HEK293 (cell line): ENCODE results near the gene KDM3B.

Experiments used
- BCL6B ChIP-seq: fragments of 450-650 bp; formaldehyde crosslinking; IDR thresholded peaks from 2 replicates; pipeline ENCODE4 v1.5.1; 2017; ENCODE audit warnings: missing biosample characterization, missing genetic modification characterization
- GLI2 ChIP-seq: fragments of 450-650 bp; formaldehyde crosslinking; IDR thresholded peaks from 2 replicates; pipeline ENCODE4; 2017; ENCODE audit warnings: missing biosample characterization, missing genetic modification characterization, low read depth, borderline replicate concordance
- GLIS2 ChIP-seq: fragments of 450-650 bp; formaldehyde crosslinking; IDR thresholded peaks from 2 replicates; pipeline ENCODE4 v1.5.1; 2016; ENCODE audit warnings: missing biosample characterization, missing genetic modification characterization
- HIC1 ChIP-seq: fragments of 450-650 bp; formaldehyde crosslinking; IDR thresholded peaks from 2 replicates; pipeline ENCODE4 v1.5.1; 2016; ENCODE audit warnings: missing biosample characterization, missing genetic modification characterization
- KLF1 ChIP-seq: fragments of 450-650 bp; formaldehyde crosslinking; IDR thresholded peaks from 2 replicates; pipeline ENCODE4 v1.5.1; 2016; ENCODE audit warnings: missing biosample characterization, missing genetic modification characterization
- ZBTB10 ChIP-seq: fragments of 450-650 bp; formaldehyde crosslinking; IDR thresholded peaks from 2 replicates; pipeline ENCODE4 v1.5.1; 2016; ENCODE audit warnings: missing biosample characterization, missing genetic modification characterization
- ZBTB26 ChIP-seq: fragments of 450-650 bp; formaldehyde crosslinking; optimal IDR thresholded peaks from 2 replicates; pipeline ENCODE3; 2016; ENCODE audit warnings: missing biosample characterization, mild to moderate bottlenecking, missing genetic modification characterization
- ZBTB8A ChIP-seq: fragments of 450-650 bp; formaldehyde crosslinking; IDR thresholded peaks from 2 replicates; pipeline ENCODE4 v1.5.1; 2016; ENCODE audit warnings: missing biosample characterization, missing genetic modification characterization
- ZIC2 ChIP-seq: fragments of 450-650 bp; formaldehyde crosslinking; IDR thresholded peaks from 2 replicates; pipeline ENCODE4 v1.5.1; 2016; ENCODE audit warnings: missing biosample characterization, missing genetic modification characterization
- ZNF10 ChIP-seq: fragments of 450-650 bp; formaldehyde crosslinking; IDR thresholded peaks from 2 replicates; pipeline ENCODE4 v1.5.1; 2017; ENCODE audit warnings: missing biosample characterization, missing genetic modification characterization
- ZNF132 ChIP-seq: fragments of 450-650 bp; formaldehyde crosslinking; IDR thresholded peaks from 2 replicates; pipeline ENCODE4 v1.5.1; 2017; ENCODE audit warnings: missing biosample characterization, missing genetic modification characterization, borderline replicate concordance
- ZNF157 ChIP-seq: fragments of 450-650 bp; formaldehyde crosslinking; IDR thresholded peaks from 2 replicates; pipeline ENCODE4 v1.5.1; 2016; ENCODE audit warnings: missing biosample characterization, missing genetic modification characterization
- ZNF202 ChIP-seq: fragments of 450-650 bp; formaldehyde crosslinking; IDR thresholded peaks from 2 replicates; pipeline ENCODE4 v1.5.1; 2016; ENCODE audit warnings: missing biosample characterization, missing genetic modification characterization, borderline replicate concordance
- ZNF362 ChIP-seq: fragments of 450-650 bp; formaldehyde crosslinking; IDR thresholded peaks from 2 replicates; pipeline ENCODE4 v1.5.1; 2016; ENCODE audit warnings: missing biosample characterization, missing genetic modification characterization
- ZNF398 ChIP-seq: fragments of 450-650 bp; formaldehyde crosslinking; IDR thresholded peaks from 2 replicates; pipeline ENCODE4 v1.5.1; 2017; ENCODE audit warnings: missing biosample characterization, missing genetic modification characterization
- ZNF529 ChIP-seq: fragments of 450-650 bp; formaldehyde crosslinking; IDR thresholded peaks from 2 replicates; pipeline ENCODE4 v1.5.1; 2017; ENCODE audit warnings: missing genetic modification characterization, missing biosample characterization; ENCODE audit not compliant: insufficient replicate concordance
- ZNF530 ChIP-seq: fragments of 450-650 bp; formaldehyde crosslinking; IDR thresholded peaks from 2 replicates; pipeline ENCODE4 v1.5.1; 2016; ENCODE audit warnings: low read depth, missing biosample characterization, missing genetic modification characterization
- ZNF549 ChIP-seq: fragments of 450-650 bp; IDR thresholded peaks from 2 replicates; pipeline ENCODE4 v1.5.1; 2018; ENCODE audit warnings: missing biosample characterization, missing genetic modification characterization, mild to moderate bottlenecking, inconsistent platforms, moderate library complexity
- ZNF555 ChIP-seq: fragments of 450-650 bp; formaldehyde crosslinking; conservative IDR thresholded peaks from 2 replicates; pipeline ENCODE4 v1.5.1; 2017; ENCODE audit warnings: missing biosample characterization, mild to moderate bottlenecking, missing genetic modification characterization, inconsistent platforms
- ZNF585B ChIP-seq: fragments of 450-650 bp; formaldehyde crosslinking; IDR thresholded peaks from 2 replicates; pipeline ENCODE4 v1.5.1; 2016; ENCODE audit warnings: missing biosample characterization, missing genetic modification characterization
- ZNF639 ChIP-seq: fragments of 450-650 bp; formaldehyde crosslinking; IDR thresholded peaks from 2 replicates; pipeline ENCODE4 v1.5.1; 2016; ENCODE audit warnings: missing biosample characterization, missing genetic modification characterization
- ZNF645 ChIP-seq: fragments of 450-650 bp; formaldehyde crosslinking; IDR thresholded peaks from 2 replicates; pipeline ENCODE4; 2016; ENCODE audit warnings: missing biosample characterization, missing genetic modification characterization
- ZNF747 ChIP-seq: fragments of 450-650 bp; formaldehyde crosslinking; IDR thresholded peaks from 2 replicates; pipeline ENCODE4 v1.5.1; 2016; ENCODE audit warnings: missing biosample characterization, missing genetic modification characterization

Gene KDM3B

GRCh38 chr5:138338411-138339090 lies 13.9 kb upstream of the KDM3B start (continued):
- TF ChIP-seq ZNF530 (no peak), ZNF639 (tag by site-specific recombination) (no peak), HIC1 (tag by site-specific recombination) (no peak), ZNF202 (no peak), ZNF362 (tag by site-specific recombination) (no peak), ZNF529 (no peak), KLF1 (peak; percentile 53; the same call in 1 of the 2 replicates), GLI2 (tag by site-specific recombination) (no peak), ZBTB10 (tag by site-specific recombination) (peak; percentile 8; the same call in 1 of the 2 replicates), BCL6B (tag by site-specific recombination) (no peak), ZNF645 (tag by site-specific recombination) (no peak), ZBTB8A (tag by site-specific recombination) (peak; percentile 26; the same call in 1 of the 2 replicates), ZNF157 (tag by site-specific recombination) (no peak), ZIC2 (tag by site-specific recombination) (no peak; the same call in 1 of the 2 replicates), ZNF555 (tag by site-specific recombination) (no peak), ZNF10 (tag by site-specific recombination) (no peak), ZNF398 (tag by site-specific recombination) (no peak), ZBTB26 (tag by site-specific recombination) (peak; percentile 2), ZNF132 (no peak), ZNF549 (no peak), ZNF747 (no peak), ZNF585B (no peak), GLIS2 (peak; percentile 77)
